ENCODE measurements around the gene RARA. TPM values are rescaled to one million over a fixed set of nuclear protein-coding genes. Genes with fewer than 3 reads are reported as not detected.

Gene RARA
- total and polyA plus RNA-seq, 2 experiments from 2014 or later, result 7.4 to 15.9 TPM

DNA sequence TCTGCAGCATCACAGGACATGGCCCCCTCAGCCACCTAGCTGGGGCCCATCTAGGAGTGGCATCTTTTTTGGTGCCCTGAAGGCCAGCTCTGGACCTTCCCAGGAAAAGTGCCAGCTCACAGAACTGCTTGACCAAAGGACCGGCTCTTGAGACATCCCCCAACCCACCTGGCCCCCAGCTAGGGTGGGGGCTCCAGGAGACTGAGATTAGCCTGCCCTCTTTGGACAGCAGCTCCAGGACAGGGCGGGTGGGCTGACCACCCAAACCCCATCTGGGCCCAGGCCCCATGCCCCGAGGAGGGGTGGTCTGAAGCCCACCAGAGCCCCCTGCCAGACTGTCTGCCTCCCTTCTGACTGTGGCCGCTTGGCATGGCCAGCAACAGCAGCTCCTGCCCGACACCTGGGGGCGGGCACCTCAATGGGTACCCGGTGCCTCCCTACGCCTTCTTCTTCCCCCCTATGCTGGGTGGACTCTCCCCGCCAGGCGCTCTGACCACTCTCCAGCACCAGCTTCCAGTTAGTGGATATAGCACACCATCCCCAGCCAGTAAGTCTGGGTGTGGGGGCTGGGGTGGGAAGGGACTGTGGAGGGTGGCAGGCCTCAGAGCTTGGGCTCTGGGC is 22.0 kb downstream of the RARA start:
- H4K20me1 ChIP-seq (replicated peaks; ENCODE audit: insufficient read depth), result peaks cover 13% of the 10 kb centered on the region
- H3K27me3 ChIP-seq (ENCODE audit: insufficient read depth), result 0 out of 2 replicates have a peak, but pooled peaks cover under 1% of the 10 kb centered on the region
- no peak overlapping the region for H3K27ac Mint-ChIP-seq
- H3F3A ChIP-seq (replicated peaks; ENCODE audit: low read depth), result no peaks in the 10 kb centered on the region
- peaks cover 31% of the 10 kb centered on the region for H3K4me1 Mint-ChIP-seq
- peaks cover 6% of the 10 kb centered on the region for H3K27me3 Mint-ChIP-seq (ENCODE audit: insufficient read depth, low read depth, poor library complexity)
- TF ChIP-seq ZNF114 (CRISPR knock-in tag; IDR thresholded peaks at IDR 0.05) (no peak), EZH2 (IDR thresholded peaks at IDR 0.05; ENCODE audit: low read depth, unreplicated experiment) (no peak), POLR2AphosphoS5 (IDR thresholded peaks at IDR 0.05; ENCODE audit: low read depth) (no peak), STAT1 (IDR thresholded peaks at IDR 0.05; ENCODE audit: unreplicated experiment) (no peak), NANOG (IDR thresholded peaks at IDR 0.05; ENCODE audit: borderline replicate concordance) (no peak), ZNF331 (CRISPR knock-in tag; IDR thresholded peaks at IDR 0.05; ENCODE audit: low read depth) (no peak), EZH2phosphoT487 (IDR thresholded peaks at IDR 0.05; ENCODE audit: unreplicated experiment) (no peak), CREB1 (CRISPR knock-in tag; IDR thresholded peaks at IDR 0.05; ENCODE audit: low read depth) (no peak), JUNB (IDR thresholded peaks at IDR 0.05; ENCODE audit: unreplicated experiment) (no peak), ZNF462 (CRISPR knock-in tag; IDR thresholded peaks at IDR 0.05) (no peak)
- TF ChIP-seq, protein P1, sequence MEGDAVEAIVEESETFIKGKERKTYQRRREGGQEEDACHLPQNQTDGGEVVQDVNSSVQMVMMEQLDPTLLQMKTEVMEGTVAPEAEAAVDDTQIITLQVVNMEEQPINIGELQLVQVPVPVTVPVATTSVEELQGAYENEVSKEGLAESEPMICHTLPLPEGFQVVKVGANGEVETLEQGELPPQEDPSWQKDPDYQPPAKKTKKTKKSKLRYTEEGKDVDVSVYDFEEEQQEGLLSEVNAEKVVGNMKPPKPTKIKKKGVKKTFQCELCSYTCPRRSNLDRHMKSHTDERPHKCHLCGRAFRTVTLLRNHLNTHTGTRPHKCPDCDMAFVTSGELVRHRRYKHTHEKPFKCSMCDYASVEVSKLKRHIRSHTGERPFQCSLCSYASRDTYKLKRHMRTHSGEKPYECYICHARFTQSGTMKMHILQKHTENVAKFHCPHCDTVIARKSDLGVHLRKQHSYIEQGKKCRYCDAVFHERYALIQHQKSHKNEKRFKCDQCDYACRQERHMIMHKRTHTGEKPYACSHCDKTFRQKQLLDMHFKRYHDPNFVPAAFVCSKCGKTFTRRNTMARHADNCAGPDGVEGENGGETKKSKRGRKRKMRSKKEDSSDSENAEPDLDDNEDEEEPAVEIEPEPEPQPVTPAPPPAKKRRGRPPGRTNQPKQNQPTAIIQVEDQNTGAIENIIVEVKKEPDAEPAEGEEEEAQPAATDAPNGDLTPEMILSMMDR (conservative IDR thresholded peaks at IDR 0.05; ENCODE audit: low read depth in 2 of 2), result no peak
- TF ChIP-seq, protein P2, sequence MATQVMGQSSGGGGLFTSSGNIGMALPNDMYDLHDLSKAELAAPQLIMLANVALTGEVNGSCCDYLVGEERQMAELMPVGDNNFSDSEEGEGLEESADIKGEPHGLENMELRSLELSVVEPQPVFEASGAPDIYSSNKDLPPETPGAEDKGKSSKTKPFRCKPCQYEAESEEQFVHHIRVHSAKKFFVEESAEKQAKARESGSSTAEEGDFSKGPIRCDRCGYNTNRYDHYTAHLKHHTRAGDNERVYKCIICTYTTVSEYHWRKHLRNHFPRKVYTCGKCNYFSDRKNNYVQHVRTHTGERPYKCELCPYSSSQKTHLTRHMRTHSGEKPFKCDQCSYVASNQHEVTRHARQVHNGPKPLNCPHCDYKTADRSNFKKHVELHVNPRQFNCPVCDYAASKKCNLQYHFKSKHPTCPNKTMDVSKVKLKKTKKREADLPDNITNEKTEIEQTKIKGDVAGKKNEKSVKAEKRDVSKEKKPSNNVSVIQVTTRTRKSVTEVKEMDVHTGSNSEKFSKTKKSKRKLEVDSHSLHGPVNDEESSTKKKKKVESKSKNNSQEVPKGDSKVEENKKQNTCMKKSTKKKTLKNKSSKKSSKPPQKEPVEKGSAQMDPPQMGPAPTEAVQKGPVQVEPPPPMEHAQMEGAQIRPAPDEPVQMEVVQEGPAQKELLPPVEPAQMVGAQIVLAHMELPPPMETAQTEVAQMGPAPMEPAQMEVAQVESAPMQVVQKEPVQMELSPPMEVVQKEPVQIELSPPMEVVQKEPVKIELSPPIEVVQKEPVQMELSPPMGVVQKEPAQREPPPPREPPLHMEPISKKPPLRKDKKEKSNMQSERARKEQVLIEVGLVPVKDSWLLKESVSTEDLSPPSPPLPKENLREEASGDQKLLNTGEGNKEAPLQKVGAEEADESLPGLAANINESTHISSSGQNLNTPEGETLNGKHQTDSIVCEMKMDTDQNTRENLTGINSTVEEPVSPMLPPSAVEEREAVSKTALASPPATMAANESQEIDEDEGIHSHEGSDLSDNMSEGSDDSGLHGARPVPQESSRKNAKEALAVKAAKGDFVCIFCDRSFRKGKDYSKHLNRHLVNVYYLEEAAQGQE (IDR thresholded peaks at IDR 0.05; ENCODE audit: unreplicated experiment), result no peak
- TF ChIP-seq, protein P3, sequence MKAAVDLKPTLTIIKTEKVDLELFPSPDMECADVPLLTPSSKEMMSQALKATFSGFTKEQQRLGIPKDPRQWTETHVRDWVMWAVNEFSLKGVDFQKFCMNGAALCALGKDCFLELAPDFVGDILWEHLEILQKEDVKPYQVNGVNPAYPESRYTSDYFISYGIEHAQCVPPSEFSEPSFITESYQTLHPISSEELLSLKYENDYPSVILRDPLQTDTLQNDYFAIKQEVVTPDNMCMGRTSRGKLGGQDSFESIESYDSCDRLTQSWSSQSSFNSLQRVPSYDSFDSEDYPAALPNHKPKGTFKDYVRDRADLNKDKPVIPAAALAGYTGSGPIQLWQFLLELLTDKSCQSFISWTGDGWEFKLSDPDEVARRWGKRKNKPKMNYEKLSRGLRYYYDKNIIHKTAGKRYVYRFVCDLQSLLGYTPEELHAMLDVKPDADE (IDR thresholded peaks at IDR 0.05), result no peak
- H3K9me3 Mint-ChIP-seq, result no peaks in the 10 kb centered on the region; the same call in 2 of the 3 replicates
- no peaks in the 10 kb centered on the region; the same call in 1 of the 2 replicates for H3K4me1 ChIP-seq (ENCODE audit: insufficient read depth)
- DNase-seq (ENCODE audit: low spot score), result no peak
- no peak overlapping the region for H3K4me3 ChIP-seq
- ATAC-seq, result no peak
- no peak overlapping the region for H2AFZ ChIP-seq
- H3K4me2 ChIP-seq, result no peak overlapping the region
- H3K36me3 ChIP-seq (ENCODE audit: insufficient read depth), result no peaks in the 10 kb centered on the region
- H3K9me2 ChIP-seq (ENCODE audit: insufficient read depth), result no peaks in the 10 kb centered on the region
- H3K4me3 Mint-ChIP-seq, result no peak overlapping the region
- no peak overlapping the region for H3K27ac ChIP-seq (ENCODE audit: low read depth)
- peaks cover 10% of the 10 kb centered on the region for H3K79me2 ChIP-seq (replicated peaks; ENCODE audit: insufficient read depth)
- peaks cover 12% of the 10 kb centered on the region for H3K36me3 Mint-ChIP-seq (ENCODE audit: low read depth)
